CD4-positive, alpha-beta T cell treated with Interleukin-15 for 4 hours (primary cell): Measurements from ENCODE around the gene NHLRC2.

Experiments used
- DNase-seq: peaks from one replicate; pipeline ENCODE4 v3.0.0-alpha.2; 2020; ENCODE audit warnings: low spot score

NHLRC2 gene

GRCh38 chr10:113911839-113912238 is 57.4 kb downstream of the NHLRC2 start:
- DNase-seq, result no peak

- DNase-seq, result no peak
Measured at GRCh38 chr10:113912582-113912981, 58.1 kb downstream of the NHLRC2 start.

- DNase-seq, result no peak
Measured at GRCh38 chr10:113914956-113915355, 60.5 kb downstream of the NHLRC2 start.

- no peak for DNase-seq
Measured at GRCh38 chr10:113915540-113915939, 61.1 kb downstream of the NHLRC2 start.

GRCh38 chr10:113916053-113916452 is 61.6 kb downstream of the NHLRC2 start:
- no peak for DNase-seq

- DNase-seq, result no peak
Measured at GRCh38 chr10:113917636-113918035, 63.2 kb downstream of the NHLRC2 start.

GRCh38 chr10:113920114-113920513 is 65.7 kb downstream of the NHLRC2 start:
- no peak for DNase-seq

- no peak for DNase-seq
Measured at GRCh38 chr10:113920875-113921274, 66.4 kb downstream of the NHLRC2 start.

- DNase-seq, result no peak
Measured at GRCh38 chr10:113921561-113922370, 67.3 kb downstream of the NHLRC2 start.

- DNase-seq, result no peak
Measured at GRCh38 chr10:113922787-113923570, 68.5 kb downstream of the NHLRC2 start.

GRCh38 chr10:113924186-113924585 is 69.7 kb downstream of the NHLRC2 start:
- no peak for DNase-seq

- DNase-seq, result no peak
Measured at GRCh38 chr10:113924664-113925063, 70.2 kb downstream of the NHLRC2 start.

- no peak for DNase-seq
Measured at GRCh38 chr10:113927440-113927839, 73.0 kb downstream of the NHLRC2 start.

GRCh38 chr10:113928830-113929229 is 74.4 kb downstream of the NHLRC2 start:
- no peak for DNase-seq

- DNase-seq, result no peak
Measured at GRCh38 chr10:113929522-113929921, 75.1 kb downstream of the NHLRC2 start.

GRCh38 chr10:113930482-113931057 is 76.1 kb downstream of the NHLRC2 start:
- no peak for DNase-seq

- DNase-seq, result no peak
Measured at GRCh38 chr10:113932854-113933253, 78.4 kb downstream of the NHLRC2 start.

GRCh38 chr10:113933894-113934532 is 79.6 kb downstream of the NHLRC2 start:
- DNase-seq, result no peak

- DNase-seq, result no peak
Measured at GRCh38 chr10:113937258-113937657, 82.8 kb downstream of the NHLRC2 start.

- no peak for DNase-seq
Measured at GRCh38 chr10:113937756-113938155, 83.3 kb downstream of the NHLRC2 start.

GRCh38 chr10:113939212-113939860 is 84.9 kb downstream of the NHLRC2 start:
- DNase-seq, result no peak

- DNase-seq, result no peak
Measured at GRCh38 chr10:113941140-113941539, 86.7 kb downstream of the NHLRC2 start.
